HepG2 (cell line): Measurements from ENCODE around the gene HORMAD2. TPM values are rescaled to one million over a fixed set of nuclear protein-coding genes. Genes with fewer than 3 reads are reported as not detected.

Experiments used
- CSRNP1 ChIP-seq: sonication (generic); formaldehyde crosslinking; IDR thresholded peaks from 2 replicates; pipeline ENCODE4 v1.8.1; 2023; ENCODE audit warnings: mild to moderate bottlenecking, missing genetic modification reagents
- ELK4 ChIP-seq: sonication (generic); formaldehyde crosslinking; IDR thresholded peaks from 2 replicates; pipeline ENCODE4 v1.9.0; 2021; ENCODE audit warnings: missing genetic modification reagents, borderline replicate concordance
- HNF4G ChIP-seq, 2 experiments: sonication (generic) in 1 of 2; formaldehyde crosslinking in 1 of 2; IDR thresholded peaks; 2 replicates each; pipeline versions ENCODE4 v1.4.0 to v1.6.1; 2011 to 2020; ENCODE audit warnings: borderline replicate concordance in 2 of 2, low read depth in 2 of 2, mild to moderate bottlenecking in 2 of 2, low read length in 1 of 2, missing genetic modification reagents in 1 of 2, moderate library complexity in 1 of 2
- KAT2B ChIP-seq: fragments of 150-350 bp; IDR thresholded peaks from 2 replicates; pipeline ENCODE4 v1.6.1; 2014; ENCODE audit warnings: low read depth, low read length, borderline replicate concordance
- KMT2B ChIP-seq: IDR thresholded peaks from 2 replicates; pipeline ENCODE4 v1.6.1; 2016; ENCODE audit warnings: missing genetic modification reagents, missing compliant biosample characterization
- NCOA5 ChIP-seq: sonication (generic); formaldehyde crosslinking; IDR thresholded peaks from 2 replicates; pipeline ENCODE4 v1.4.0; 2020; ENCODE audit warnings: missing genetic modification reagents
- PITX1 ChIP-seq: sonication (generic); formaldehyde crosslinking; IDR thresholded peaks from 2 replicates; pipeline ENCODE4 v1.5.1; 2020; ENCODE audit warnings: mild to moderate bottlenecking, missing genetic modification reagents
- RARG ChIP-seq: sonication (generic); formaldehyde crosslinking; IDR thresholded peaks from 2 replicates; pipeline ENCODE4 v1.4.0; 2020; ENCODE audit warnings: low read depth, mild to moderate bottlenecking, missing genetic modification reagents
- REL ChIP-seq: sonication (generic); formaldehyde crosslinking; conservative IDR thresholded peaks from 2 replicates; pipeline ENCODE4 v1.8.0; 2022; ENCODE audit warnings: mild to moderate bottlenecking, missing genetic modification reagents, moderate library complexity
- SMC3 ChIP-seq: IDR thresholded peaks from 2 replicates; pipeline ENCODE4 v1.6.1; 2011; ENCODE audit warnings: low read length, improper control_type of control experiment
- THAP7 ChIP-seq: sonication (generic); formaldehyde crosslinking; IDR thresholded peaks from 2 replicates; pipeline ENCODE4 v1.8.1; 2023; ENCODE audit warnings: mild to moderate bottlenecking, missing genetic modification reagents
- ZFP1 ChIP-seq: IDR thresholded peaks from 2 replicates; pipeline ENCODE4 v1.6.1; 2016
- ZMYM3 ChIP-seq: sonication (generic); formaldehyde crosslinking; IDR thresholded peaks from 2 replicates; pipeline ENCODE4 v1.5.1; 2020; ENCODE audit warnings: mild to moderate bottlenecking, missing genetic modification reagents
- ZNF101 ChIP-seq: sonication (generic); formaldehyde crosslinking; IDR thresholded peaks from 2 replicates; pipeline ENCODE4 v1.4.0; 2020; ENCODE audit warnings: mild to moderate bottlenecking, low read depth, missing genetic modification reagents, borderline replicate concordance
- ZNF20 ChIP-seq: sonication (generic); formaldehyde crosslinking; IDR thresholded peaks from 2 replicates; pipeline ENCODE4 v1.4.0; 2020; ENCODE audit warnings: mild to moderate bottlenecking, moderate library complexity, missing genetic modification reagents
- ZNF281 ChIP-seq: sonication (generic); formaldehyde crosslinking; IDR thresholded peaks from 2 replicates; pipeline ENCODE4 v1.4.0; 2020; ENCODE audit warnings: missing genetic modification reagents, borderline replicate concordance
- ZNF335 ChIP-seq: sonication (generic); formaldehyde crosslinking; IDR thresholded peaks from 2 replicates; pipeline ENCODE4 v1.4.0; 2020; ENCODE audit warnings: missing genetic modification reagents
- ZNF562 ChIP-seq: sonication (generic); formaldehyde crosslinking; IDR thresholded peaks from 2 replicates; pipeline ENCODE4 v1.8.0; 2022; ENCODE audit warnings: missing genetic modification reagents, borderline replicate concordance
- ZNF768 ChIP-seq: sonication (generic); formaldehyde crosslinking; IDR thresholded peaks from 2 replicates; pipeline ENCODE4 v1.4.0; 2020; ENCODE audit warnings: missing genetic modification reagents
- ZNF782 ChIP-seq: sonication (generic); formaldehyde crosslinking; IDR thresholded peaks from 2 replicates; pipeline ENCODE4 v1.4.0; 2020; ENCODE audit warnings: missing genetic modification reagents, mild to moderate bottlenecking, borderline replicate concordance
- polyA plus RNA-seq, 8 experiments: library from polyadenylated mRNA; depleted of rRNA in 3 of 8; stranded (reverse) in 7 of 8; unstranded in 1 of 8; fragments of >200 nt; fragmentation: Illumina TruSeq in 4 of 8; extraction: Trizol in 4 of 8; gene quantifications; 2 replicates each; pipeline versions ENCODE4 v1.2.1 to v1.2.3, GENCODE V29; 2011 to 2016; ENCODE audit warnings: low read depth in 4 of 8, missing spikeins in 1 of 8, mixed read lengths in 1 of 8; ENCODE audit not compliant: insufficient read depth in 1 of 8
- total RNA-seq, 5 experiments: library from RNA; depleted of rRNA; stranded (reverse); fragments of >200 nt; fragmentation: Illumina TruSeq; extraction: Trizol; gene quantifications; 2 replicates each; pipeline ENCODE4 v1.2.3, GENCODE V29; 2016; ENCODE audit warnings: low read depth in 1 of 5

Gene HORMAD2
- total and polyA plus RNA-seq, 2 of the 13 experiments (the other 11 are each of a cell fraction or from before 2014, with no cell fraction given): not detected

GRCh38 chr22:30210235-30210909, 130.1 kb downstream of the HORMAD2 start (continued):
- TF ChIP-seq CSRNP1 (CRISPR knock-in tag) (no peak), ZNF281 (no peak), PITX1 (CRISPR knock-in tag) (no peak), ZNF562 (CRISPR knock-in tag) (no peak), RARG (CRISPR knock-in tag) (no peak), KMT2B (no peak), NCOA5 (CRISPR knock-in tag) (no peak), ZNF335 (CRISPR knock-in tag) (0 out of 2 replicates have a peak, but pooled peaks have one; percentile 61), ELK4 (no peak), THAP7 (CRISPR knock-in tag) (no peak), ZNF20 (CRISPR knock-in tag) (no peak), ZNF768 (peak; percentile 86), KAT2B (no peak), ZNF782 (CRISPR knock-in tag) (no peak), ZFP1 (CRISPR knock-in tag) (no peak), ZNF101 (no peak), REL (no peak), SMC3 (no peak), HNF4G (IDR thresholded peaks at IDR 0.05; ENCODE audit: borderline replicate concordance, low read depth, low read length) (no peak), HNF4G (CRISPR knock-in tag; IDR thresholded peaks at IDR 0.05; ENCODE audit: borderline replicate concordance, low read depth) (no peak), ZMYM3 (CRISPR knock-in tag) (peak; percentile 42; the same call in 1 of the 2 replicates)
